ENCODE measurements around the gene OLFM4. TPM values are rescaled to one million over a fixed set of nuclear protein-coding genes. Genes with fewer than 3 reads are reported as not detected.

The OLFM4 gene
- total RNA-seq, 1 experiment from 2014 or later, result not detected

- no peak overlapping the region for H3K4me3 ChIP-seq (ENCODE audit: insufficient read depth, low read depth, low read length)
- H3K27me3 ChIP-seq (ENCODE audit: control insufficient read depth, insufficient read depth, low read length), result no peaks in the 10 kb centered on the region
- DNase-seq, result no peak
- H3K36me3 ChIP-seq (replicated peaks; ENCODE audit: control insufficient read depth, insufficient read depth, low read length), result no peaks in the 10 kb centered on the region
Measured at GRCh38 chr13:53032849-53033248, 4.2 kb downstream of the OLFM4 start.

- DNase-seq, result no peak
- Histone ChIP-seq H3K4me3 (ENCODE audit: insufficient read depth, low read depth, low read length) (no peak overlapping the region), H3K36me3 (replicated peaks; ENCODE audit: control insufficient read depth, insufficient read depth, low read length) (no peaks in the 10 kb centered on the region), H3K27me3 (ENCODE audit: control insufficient read depth, insufficient read depth, low read length) (no peaks in the 10 kb centered on the region)
Measured at GRCh38 chr13:53038993-53039392, 10.4 kb downstream of the OLFM4 start.

- no peak overlapping the region for H3K4me3 ChIP-seq (ENCODE audit: insufficient read depth, low read depth, low read length)
- no peaks in the 10 kb centered on the region for H3K36me3 ChIP-seq (replicated peaks; ENCODE audit: control insufficient read depth, insufficient read depth, low read length)
- no peak for DNase-seq
- no peaks in the 10 kb centered on the region for H3K27me3 ChIP-seq (ENCODE audit: control insufficient read depth, insufficient read depth, low read length)
Measured at GRCh38 chr13:53041968-53042516, 13.4 kb downstream of the OLFM4 start.

DNA sequence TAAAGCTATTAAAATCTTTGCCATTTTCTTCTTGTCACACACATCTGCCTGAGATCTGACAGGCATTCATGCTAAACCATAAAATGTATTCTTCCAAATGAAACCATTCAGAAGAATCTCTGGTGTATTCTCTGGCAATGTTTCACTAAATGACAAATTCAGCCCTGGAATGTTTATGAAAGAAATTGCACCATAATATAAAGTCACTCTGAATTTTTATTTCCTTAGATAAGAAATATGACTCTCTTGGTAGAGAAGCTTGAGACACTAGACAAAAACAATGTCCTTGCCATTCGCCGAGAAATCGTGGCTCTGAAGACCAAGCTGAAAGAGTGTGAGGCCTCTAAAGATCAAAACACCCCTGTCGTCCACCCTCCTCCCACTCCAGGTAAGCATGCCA, 14.3 kb downstream of the OLFM4 start:
- Histone ChIP-seq H3K4me3 (ENCODE audit: insufficient read depth, low read depth, low read length) (no peak overlapping the region), H3K36me3 (replicated peaks; ENCODE audit: control insufficient read depth, insufficient read depth, low read length) (no peaks in the 10 kb centered on the region), H3K27me3 (ENCODE audit: control insufficient read depth, insufficient read depth, low read length) (no peaks in the 10 kb centered on the region)
- DNase-seq, result no peak

GRCh38 chr13:53043398-53043797, 14.8 kb downstream of the OLFM4 start:
- no peaks in the 10 kb centered on the region for H3K27me3 ChIP-seq (ENCODE audit: control insufficient read depth, insufficient read depth, low read length)
- H3K4me3 ChIP-seq (ENCODE audit: insufficient read depth, low read depth, low read length), result no peak overlapping the region
- DNase-seq, result no peak
- no peaks in the 10 kb centered on the region for H3K36me3 ChIP-seq (replicated peaks; ENCODE audit: control insufficient read depth, insufficient read depth, low read length)

DNA sequence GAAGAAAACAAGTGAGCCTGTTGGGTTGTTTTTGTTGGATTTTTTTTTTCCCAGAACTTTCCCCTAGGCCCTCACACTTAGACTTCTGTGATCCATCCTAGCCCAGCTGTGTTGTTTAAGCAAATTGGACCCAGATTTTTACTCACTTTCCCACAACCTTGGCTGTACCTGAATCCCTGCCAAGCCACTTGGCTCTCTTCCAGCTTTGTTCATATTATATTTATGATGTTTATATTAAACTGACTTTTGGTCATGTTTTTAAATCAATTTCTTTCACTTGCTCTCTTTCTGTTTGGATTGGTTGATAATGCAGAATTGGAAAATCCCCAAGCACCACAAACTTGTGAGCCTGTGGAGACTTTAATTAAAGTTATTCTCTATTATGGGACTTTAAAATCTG, 16.6 kb downstream of the OLFM4 start:
- H3K27me3 ChIP-seq (ENCODE audit: control insufficient read depth, insufficient read depth, low read length), result no peaks in the 10 kb centered on the region
- no peak for DNase-seq

DNA sequence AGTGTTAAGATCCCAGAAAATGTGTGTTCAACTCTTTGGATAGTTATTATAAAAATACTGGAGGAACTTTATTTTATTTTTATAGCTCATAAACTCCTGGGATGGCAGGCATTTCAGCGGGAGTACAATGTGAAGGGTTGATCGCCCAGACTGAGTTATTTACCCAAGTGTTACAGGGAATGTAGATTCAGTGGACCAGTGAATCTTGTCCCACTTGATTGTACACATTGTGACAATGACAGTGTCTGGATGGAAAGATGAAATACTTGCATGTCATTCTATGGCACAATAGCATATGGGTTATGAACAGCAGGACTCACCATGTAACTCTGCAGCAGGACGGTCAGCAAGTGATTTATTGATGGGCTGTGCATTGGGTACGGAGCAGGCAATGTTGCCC, 20.3 kb downstream of the OLFM4 start:
- Histone ChIP-seq H3K4me3 (ENCODE audit: insufficient read depth, low read depth, low read length) (no peak overlapping the region), H3K36me3 (replicated peaks; ENCODE audit: control insufficient read depth, insufficient read depth, low read length) (no peaks in the 10 kb centered on the region), H3K27me3 (ENCODE audit: control insufficient read depth, insufficient read depth, low read length) (no peaks in the 10 kb centered on the region)
- DNase-seq, result no peak

More for the DNA sequence above, 16.6 kb downstream of the OLFM4 start:
- no peaks in the 10 kb centered on the region for H3K36me3 ChIP-seq (replicated peaks; ENCODE audit: control insufficient read depth, insufficient read depth, low read length)
- H3K4me3 ChIP-seq (ENCODE audit: insufficient read depth, low read depth, low read length), result no peak overlapping the region

DNA sequence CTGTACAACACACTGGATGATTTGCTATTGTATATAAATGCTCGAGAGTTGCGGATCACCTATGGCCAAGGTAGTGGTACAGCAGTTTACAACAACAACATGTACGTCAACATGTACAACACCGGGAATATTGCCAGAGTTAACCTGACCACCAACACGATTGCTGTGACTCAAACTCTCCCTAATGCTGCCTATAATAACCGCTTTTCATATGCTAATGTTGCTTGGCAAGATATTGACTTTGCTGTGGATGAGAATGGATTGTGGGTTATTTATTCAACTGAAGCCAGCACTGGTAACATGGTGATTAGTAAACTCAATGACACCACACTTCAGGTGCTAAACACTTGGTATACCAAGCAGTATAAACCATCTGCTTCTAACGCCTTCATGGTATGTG, 21.5 kb downstream of the OLFM4 start:
- Histone ChIP-seq H3K4me3 (ENCODE audit: insufficient read depth, low read depth, low read length) (no peak overlapping the region), H3K27me3 (ENCODE audit: control insufficient read depth, insufficient read depth, low read length) (no peaks in the 10 kb centered on the region)
- DNase-seq, result no peak

DNA sequence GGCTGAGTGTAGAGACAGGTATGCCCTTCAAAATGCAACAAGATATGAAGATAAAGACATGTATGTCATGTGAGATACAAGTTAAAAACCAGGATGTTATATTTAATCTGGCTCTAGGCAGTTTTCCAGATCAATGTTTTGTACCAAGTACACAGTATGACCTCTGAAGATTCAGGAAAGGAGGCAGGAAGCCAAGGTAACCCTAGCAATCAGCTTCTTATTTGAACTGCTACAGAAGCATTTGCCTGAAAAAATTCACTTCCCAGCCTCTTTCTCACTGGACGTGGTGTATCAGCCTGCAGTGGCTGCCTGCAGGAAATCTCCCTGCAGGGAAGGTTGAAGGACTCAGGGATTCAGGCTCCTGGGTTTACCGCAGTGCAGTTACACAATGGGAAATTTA, 24.1 kb downstream of the OLFM4 start:
- H3K36me3 ChIP-seq (replicated peaks; ENCODE audit: control insufficient read depth, insufficient read depth, low read length), result no peaks in the 10 kb centered on the region
- DNase-seq, result no peak

More for the DNA sequence above, 21.5 kb downstream of the OLFM4 start:
- H3K36me3 ChIP-seq (replicated peaks; ENCODE audit: control insufficient read depth, insufficient read depth, low read length), result no peaks in the 10 kb centered on the region

GRCh38 chr13:53054569-53054968, 26.0 kb downstream of the OLFM4 start:
- Histone ChIP-seq H3K36me3 (replicated peaks; ENCODE audit: control insufficient read depth, insufficient read depth, low read length) (no peaks in the 10 kb centered on the region), H3K27me3 (ENCODE audit: control insufficient read depth, insufficient read depth, low read length) (no peaks in the 10 kb centered on the region), H3K4me3 (ENCODE audit: insufficient read depth, low read depth, low read length) (no peak overlapping the region)
- no peak for DNase-seq

More for the DNA sequence above, 24.1 kb downstream of the OLFM4 start:
- Histone ChIP-seq H3K27me3 (ENCODE audit: control insufficient read depth, insufficient read depth, low read length) (no peaks in the 10 kb centered on the region), H3K4me3 (ENCODE audit: insufficient read depth, low read depth, low read length) (no peak overlapping the region)

DNA sequence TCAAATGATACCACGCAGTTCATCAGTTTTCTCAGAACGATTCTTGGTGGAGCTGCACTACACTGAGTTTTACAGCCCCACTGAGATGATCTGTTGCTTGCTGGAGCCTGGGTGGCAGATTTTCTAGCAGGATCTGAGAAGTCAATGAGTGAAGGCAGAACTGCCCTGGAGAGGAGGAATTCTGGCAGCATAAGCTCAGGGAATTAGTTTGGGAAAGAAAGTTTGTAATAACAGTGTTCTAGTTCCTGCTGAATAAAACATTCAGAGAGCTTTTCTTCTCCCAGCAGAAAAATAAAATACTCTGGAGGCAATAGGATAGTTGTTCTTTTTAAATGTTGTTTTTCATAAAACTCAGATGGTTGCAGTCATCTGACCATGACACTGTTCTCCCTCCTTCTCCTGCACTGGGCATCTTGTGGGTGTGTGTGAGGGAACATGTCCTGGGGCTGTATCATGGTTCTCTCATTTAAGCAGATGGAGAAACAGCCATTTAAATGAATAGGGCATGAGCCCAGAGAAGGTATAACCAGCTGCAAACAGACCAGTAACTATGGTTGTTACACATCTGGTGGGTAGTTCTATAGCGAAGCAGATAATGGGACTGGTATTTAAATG, 29.6 kb downstream of the OLFM4 start:
- no peaks in the 10 kb centered on the region for H3K27me3 ChIP-seq (ENCODE audit: control insufficient read depth, insufficient read depth, low read length)
- DNase-seq, result no peak
- no peak overlapping the region for H3K4me3 ChIP-seq (ENCODE audit: insufficient read depth, low read depth, low read length)
- H3K36me3 ChIP-seq (replicated peaks; ENCODE audit: control insufficient read depth, insufficient read depth, low read length), result no peaks in the 10 kb centered on the region

DNA sequence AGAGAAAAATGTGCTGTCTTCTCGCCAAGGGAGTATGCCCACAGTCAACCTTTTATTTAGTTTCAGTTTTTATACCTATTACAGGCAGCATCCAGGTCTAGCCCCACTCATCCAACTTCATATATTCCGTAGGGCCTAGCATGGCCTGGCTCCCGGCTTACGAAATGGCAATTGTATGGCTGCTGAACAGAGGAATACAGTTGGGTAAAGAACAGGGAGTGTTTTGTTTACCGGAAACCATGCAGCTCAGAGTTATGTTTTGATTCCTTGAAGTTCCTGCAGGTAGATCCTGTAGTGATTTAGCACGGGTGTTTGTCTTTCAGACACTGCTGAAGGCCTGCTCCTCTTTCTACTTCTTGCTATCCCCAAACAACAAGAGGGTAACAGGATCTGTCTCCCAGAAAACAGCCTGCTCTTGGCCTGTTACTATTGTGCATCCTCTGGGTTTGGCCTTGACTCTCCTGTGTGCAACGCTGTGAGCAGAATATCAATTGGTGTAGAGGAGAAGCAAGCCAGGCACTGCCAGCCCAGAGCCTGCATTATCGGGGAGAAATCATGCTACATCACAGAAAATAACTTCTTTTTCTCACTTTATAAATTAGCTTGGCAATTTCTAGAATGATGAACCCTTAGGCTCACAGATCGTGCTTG, 32.4 kb downstream of the OLFM4 start:
- DNase-seq, result no peak
- Histone ChIP-seq H3K36me3 (replicated peaks; ENCODE audit: control insufficient read depth, insufficient read depth, low read length) (no peaks in the 10 kb centered on the region), H3K27me3 (ENCODE audit: control insufficient read depth, insufficient read depth, low read length) (no peaks in the 10 kb centered on the region)

DNA sequence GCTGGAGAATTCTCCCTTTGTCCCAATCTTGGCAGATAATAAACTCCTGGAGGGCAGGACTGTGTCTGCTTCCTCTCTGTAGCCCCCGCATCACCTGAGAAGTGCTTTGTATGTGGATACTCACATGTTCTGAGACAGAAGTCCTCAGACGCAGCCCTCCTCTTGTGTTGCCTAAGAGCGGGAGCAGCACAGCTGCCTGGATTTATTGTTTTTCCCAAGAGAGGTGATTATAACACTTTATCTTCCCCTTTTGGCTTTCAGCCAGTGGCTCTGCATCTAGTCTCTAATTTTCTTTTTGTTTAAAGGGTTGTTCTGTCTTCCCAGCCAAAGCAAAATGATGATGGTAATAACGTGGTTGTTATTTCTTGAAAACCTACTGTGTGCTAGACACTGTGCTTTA, 36.1 kb downstream of the OLFM4 start:
- H3K27me3 ChIP-seq (ENCODE audit: control insufficient read depth, insufficient read depth, low read length), result no peaks in the 10 kb centered on the region
- no peak for DNase-seq
- H3K36me3 ChIP-seq (replicated peaks; ENCODE audit: control insufficient read depth, insufficient read depth, low read length), result no peaks in the 10 kb centered on the region
- H3K4me3 ChIP-seq (ENCODE audit: insufficient read depth, low read depth, low read length), result no peak overlapping the region

More for the DNA sequence above, 32.4 kb downstream of the OLFM4 start:
- H3K4me3 ChIP-seq (ENCODE audit: insufficient read depth, low read depth, low read length), result no peak overlapping the region

- DNase-seq, result no peak
- H3K27me3 ChIP-seq (ENCODE audit: control insufficient read depth, insufficient read depth, low read length), result no peaks in the 10 kb centered on the region
- no peaks in the 10 kb centered on the region for H3K36me3 ChIP-seq (replicated peaks; ENCODE audit: control insufficient read depth, insufficient read depth, low read length)
- H3K4me3 ChIP-seq (ENCODE audit: insufficient read depth, low read depth, low read length), result no peak overlapping the region
Measured at GRCh38 chr13:53066411-53066810, 37.8 kb downstream of the OLFM4 start.
